HPDE6-E6E7 (cell line): ENCODE data around the gene ARHGEF19.
A peak's percentile ranks its signal among the peaks of the same experiment; 100 is the strongest.
"Not testable (repeated sequence)": the region's sequence is repeated elsewhere in the genome, so short reads cannot be mapped to it uniquely, and the experiment has no call there.

ENCODE experiments used
- DNase-seq: peaks from one replicate; pipeline ENCODE4 v3.0.0; 2011; ENCODE audit warnings: missing footprints; ENCODE audit errors: extremely low spot score

ARHGEF19 gene

DNA sequence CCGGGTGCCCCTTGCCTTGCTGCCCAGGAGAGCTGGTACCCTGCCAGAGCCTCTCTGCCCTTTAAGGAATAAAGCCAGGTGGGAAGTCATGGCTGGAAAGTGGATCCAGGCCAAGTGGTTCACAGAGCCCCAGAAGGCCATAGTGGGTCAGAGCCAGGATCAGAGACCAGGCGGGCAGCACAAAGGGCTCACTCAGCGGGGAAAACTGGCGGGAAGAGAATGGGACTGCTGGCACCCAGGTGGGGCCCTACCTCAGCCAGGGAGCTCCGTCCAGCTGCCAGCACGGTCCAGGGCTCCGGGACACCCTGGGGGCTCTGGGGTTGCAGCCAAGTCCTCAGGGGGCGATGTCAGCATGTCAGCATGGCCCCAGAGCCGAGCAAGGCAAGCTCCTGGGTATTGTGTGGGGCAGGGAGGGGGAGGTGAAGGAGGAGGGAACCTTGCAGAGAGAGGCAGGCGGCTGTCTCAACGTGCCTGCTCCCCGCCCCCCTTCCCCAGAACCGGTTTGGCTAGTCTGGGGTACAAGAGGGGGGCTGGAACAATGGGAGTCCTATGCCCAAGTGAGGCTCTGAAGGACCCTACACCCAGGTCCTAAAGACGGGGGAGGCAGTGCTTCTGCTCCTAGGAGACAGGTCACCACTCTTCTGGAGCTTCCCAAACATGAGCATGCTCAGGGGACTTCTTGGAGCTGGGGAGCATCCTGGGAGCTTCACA lies at the start of gene ARHGEF19:
TSS of gene ARHGEF19 (minus strand) at position 402 of the 711 bp plus-strand sequence. CDS start 3,598 bp downstream, outside the sequence.
- DNase-seq = no peak

DNA sequence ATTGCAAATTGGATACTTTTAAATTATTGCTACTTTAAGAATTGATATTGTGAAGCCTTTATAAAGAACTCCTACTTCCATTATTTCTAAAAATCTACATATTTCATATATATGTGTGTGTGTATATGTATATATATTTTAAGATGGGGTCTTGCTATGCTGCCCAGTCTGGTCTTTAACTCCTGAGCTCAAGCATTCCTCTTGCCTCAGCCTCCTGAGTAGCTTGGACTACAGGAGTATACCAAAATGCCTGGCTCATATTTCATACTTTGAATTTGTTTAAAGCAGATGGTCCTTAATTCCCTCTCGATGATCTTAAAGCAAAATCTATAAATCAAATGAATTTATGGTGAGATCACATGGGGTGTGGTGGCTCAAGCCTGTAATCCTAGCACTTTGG lies 49.6 kb upstream of the ARHGEF19 start:
- DNase-seq = no peak

DNA sequence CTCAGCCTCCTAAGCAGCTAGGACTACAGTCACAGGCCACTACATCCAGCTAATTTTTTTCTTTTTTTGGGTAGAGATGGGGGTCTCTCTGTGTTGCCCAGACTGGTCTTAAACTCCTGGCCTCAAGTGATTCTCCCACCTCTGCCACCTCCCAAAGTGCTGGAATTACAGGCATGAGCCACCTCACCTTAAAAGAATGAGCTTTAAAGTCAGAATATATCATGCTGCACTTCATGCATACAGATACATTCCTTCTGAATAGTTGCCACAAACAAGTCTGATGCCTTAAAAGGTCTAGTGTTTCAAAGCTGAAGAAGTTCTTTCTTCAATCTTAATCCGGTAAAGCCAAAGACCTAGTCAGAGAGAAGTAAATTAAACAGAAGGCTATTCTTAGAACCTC lies 48.4 kb upstream of the ARHGEF19 start:
- DNase-seq = no peak

DNA sequence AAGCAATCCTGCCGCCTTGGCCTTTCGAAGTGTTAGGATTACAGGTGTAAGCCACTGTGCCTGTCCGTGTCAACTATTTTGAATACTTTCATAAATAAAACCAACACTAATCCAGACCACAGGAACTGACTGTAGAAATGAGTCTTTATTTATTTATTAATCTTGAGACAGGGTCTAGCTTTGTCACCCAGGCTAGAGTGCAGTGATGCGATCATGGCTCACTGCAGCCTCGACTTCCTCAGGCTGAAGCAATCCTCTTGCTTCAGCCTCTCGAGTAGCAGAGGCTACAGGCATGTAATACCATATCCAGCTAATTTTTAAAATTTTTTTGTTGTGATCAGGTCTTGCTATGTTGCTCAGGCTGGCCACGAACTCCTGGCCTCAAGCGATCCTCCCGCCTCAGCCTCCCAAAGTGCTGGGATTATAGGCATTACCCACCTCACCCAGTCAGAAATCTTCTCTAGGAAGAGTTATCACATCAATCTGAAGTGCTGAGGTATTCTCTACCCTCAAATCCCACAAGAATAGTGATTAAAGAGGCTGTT lies 46.2 kb upstream of the ARHGEF19 start:
- no peak for DNase-seq

DNA sequence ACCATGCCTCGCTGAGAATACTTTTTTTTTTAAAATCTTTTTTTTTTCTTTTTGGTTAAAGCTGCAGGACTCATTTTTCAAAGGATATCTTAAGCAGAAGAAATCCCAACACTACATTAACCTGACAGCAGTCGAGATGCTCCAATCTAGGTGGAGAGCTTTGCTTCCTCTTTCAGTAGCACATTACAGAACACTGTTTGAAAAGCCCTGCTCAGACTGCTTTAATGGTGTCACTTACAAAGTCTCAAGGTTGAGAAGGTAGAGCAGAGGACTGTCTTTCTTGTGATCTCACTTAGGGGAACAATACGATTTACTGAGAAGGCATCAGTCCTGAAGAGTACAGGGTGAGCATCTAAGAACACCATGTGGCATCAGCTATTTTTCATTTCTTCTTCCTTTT lies 45.5 kb upstream of the ARHGEF19 start:
- no peak for DNase-seq

DNA sequence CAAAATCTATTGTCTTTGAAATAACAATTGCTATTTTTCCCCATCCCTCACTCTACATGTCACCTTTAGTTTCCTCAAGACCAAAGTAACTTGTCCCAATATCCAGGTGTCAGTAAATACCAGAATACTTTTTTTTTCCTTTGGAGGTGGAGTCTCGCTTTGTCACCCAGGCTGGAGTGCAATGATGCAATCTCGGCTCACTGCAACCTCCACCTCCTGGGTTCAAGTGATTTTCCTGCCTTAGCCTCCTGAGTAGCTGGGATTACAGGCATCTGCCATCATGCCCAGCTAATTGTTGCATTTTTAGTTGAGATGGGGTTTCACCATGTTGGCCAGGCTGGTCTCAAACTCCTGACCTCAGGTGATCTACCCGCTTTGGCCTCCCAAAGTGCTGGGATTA lies 45.1 kb upstream of the ARHGEF19 start:
- not testable (repeated sequence) for DNase-seq

DNA sequence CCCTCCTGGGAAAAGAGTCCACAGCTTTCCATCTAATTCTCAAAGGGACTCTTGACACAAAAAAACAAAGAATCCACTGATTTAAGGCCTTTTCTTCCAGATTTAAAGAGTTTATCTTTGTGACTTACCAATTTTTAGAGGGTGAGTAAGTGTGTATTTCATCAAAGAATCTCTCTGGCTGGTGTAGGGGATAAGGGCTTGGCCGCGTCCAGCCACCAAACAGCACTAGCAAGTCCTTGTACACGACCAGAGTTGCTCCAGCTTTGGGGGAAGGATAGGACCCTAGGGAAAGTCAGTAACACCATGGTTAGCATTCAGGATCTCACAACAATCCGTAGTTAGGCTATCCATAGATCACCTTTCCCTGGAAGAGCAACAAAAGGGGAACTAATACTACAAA lies 44.0 kb upstream of the ARHGEF19 start:
- DNase-seq = no peak

DNA sequence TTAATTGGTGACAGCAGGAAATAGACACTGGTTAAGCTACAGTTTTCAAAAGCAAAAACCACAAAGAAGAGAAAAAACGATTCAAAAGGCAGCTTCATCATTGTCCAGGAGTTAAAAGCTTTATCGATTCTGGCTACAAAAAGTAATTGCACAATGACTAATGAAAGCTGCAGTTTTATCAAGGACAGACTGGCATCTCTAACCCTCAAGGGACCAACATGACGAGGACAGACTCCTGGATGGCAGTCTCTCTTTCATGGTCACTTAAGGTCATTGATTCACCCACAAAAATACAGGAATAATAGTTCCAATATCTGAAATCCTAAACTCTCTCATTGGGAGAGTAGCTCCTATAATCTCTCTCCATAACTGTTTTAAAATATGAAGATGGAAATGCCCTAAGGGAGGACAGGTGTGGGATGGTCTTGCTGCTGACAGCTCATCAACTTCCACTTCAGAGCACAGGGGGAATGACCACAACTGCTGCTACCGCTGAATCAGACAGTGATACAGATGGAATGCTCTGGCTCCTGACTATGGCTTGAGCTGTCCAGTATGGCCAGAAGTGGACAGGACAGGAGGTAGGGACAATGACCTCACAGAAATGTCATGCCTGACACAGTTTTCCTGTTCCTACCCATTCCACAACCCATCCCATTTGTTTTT lies 41.9 kb upstream of the ARHGEF19 start:
- no peak for DNase-seq

DNA sequence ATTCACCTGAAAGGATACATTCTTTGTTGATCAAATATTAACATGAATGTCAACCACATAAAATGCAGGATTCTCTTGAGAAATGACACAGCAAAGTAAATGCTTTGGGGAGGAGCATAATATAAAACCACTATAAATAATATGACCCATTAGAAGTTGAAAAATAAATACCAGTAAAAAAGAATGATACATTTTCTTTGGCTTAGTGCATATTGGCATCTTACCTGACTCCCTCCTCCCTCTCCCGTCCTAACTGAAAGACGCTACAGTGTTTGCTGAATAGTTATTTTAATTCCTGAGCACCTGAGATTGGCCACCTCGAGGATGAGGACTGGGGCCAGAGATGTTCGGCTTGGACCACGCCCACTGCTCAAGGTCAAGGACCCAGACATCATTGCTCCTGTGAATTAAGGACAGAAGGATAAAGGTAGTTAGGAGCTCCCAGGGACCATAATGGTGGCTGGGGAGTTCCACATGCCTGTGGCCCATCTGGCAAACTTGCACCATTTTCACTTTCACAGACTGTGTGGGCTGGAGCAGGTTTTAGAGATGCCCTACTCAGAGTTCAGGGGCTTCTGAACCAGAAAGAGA lies 41.0 kb upstream of the ARHGEF19 start:
- DNase-seq = no peak

DNA sequence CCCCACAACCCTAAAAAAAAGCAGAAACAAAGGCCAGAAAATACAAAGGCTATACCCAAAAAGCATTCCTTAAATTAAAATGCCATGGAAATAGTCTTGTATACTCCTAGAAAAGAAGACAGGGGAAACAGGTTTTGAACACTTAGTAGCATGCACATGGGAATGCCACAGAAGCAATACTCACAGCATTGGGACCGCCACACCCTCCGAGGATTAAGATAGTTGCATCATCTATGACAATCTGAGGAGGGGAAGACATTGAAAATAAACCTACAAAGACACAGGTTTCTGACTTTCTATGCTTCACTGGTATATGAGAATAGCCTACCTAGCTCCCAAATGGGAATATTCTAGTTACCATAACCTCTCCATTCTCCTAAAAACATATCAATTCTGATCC lies 40.5 kb upstream of the ARHGEF19 start:
- DNase-seq = no peak

DNA sequence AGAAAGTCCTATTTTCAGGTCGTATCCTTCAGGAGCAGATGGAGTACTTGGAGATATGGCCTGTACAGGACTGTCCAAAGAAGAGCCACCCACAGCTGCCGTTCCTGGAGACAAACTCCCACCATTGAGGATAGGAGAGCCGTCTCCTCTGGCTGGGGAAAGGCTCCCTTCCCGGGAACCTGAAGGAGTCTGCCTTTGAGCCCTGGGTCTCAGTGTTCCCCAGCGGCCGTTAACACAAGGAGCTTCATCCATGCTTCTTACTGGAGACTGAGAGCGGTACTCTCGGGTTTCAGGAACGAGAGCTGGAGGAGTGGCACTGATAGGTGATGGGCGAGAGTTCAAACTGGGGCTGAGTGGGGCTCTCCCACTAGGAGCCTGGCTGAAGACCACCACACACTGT lies 38.9 kb upstream of the ARHGEF19 start:
- no peak for DNase-seq

DNA sequence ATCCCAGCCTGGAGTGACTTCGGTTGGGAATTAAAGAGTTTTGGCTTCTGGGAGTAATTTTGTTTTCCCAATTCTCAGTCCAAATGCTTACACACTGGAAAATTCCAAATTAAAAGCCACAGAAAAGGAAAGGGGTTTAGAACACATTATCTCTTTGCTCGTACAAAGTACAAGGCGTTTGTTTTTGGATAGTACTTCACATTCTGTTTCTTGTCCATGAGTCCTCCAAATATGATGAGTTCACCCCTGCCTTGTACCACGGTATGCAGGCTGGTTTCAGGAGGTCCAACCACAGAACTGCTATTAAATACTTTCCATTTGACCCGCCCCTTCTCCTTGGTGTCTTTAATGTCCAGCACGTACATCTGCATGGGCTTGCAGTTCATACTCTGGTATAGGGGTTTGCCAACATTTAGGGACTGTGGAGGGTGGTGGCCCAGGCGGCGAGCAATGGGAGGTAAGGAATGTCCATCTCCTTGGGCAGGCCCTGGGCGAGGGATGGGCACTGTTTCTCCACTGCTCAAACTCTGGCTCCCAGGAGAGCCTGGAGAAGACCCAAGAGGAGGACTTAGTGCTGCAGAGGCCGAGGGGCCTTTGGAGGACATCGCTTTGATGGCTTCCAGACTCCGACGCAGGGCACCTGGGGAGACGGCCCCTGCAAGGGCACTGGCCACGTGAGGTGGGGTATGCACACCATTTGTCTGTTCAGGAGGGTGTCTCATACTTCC lies 38.2 kb upstream of the ARHGEF19 start:
- DNase-seq = no peak

DNA sequence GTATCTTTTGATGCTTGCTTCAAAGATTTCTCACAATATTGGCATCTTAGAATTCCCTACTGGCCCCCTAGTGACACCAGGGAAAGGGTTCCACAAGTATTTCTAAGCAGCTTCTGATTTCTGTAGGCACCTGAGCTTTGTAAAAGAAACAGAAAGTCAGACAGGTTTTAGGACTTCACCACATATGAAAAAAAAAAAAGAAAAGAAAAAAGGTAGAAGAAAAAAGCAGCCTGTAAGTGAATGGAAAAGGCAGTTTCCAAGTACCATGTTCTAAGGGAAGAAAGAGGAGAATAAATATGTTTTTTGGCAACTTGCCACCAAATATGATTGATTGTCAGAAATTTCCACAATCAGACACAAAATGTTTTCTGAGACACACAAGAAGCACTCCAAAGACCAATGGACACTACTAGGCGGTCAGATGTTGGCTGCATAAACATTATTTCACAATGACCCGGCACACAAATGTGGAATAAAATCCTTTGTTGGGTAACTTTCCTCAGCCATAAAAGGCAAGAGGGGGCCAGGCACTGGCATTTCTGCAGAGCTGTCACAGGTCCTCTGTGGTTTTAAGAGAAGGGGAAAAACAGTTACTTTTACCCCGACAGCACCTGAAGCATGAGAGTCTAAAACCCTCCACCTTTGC lies 37.3 kb upstream of the ARHGEF19 start:
- no peak for DNase-seq

DNA sequence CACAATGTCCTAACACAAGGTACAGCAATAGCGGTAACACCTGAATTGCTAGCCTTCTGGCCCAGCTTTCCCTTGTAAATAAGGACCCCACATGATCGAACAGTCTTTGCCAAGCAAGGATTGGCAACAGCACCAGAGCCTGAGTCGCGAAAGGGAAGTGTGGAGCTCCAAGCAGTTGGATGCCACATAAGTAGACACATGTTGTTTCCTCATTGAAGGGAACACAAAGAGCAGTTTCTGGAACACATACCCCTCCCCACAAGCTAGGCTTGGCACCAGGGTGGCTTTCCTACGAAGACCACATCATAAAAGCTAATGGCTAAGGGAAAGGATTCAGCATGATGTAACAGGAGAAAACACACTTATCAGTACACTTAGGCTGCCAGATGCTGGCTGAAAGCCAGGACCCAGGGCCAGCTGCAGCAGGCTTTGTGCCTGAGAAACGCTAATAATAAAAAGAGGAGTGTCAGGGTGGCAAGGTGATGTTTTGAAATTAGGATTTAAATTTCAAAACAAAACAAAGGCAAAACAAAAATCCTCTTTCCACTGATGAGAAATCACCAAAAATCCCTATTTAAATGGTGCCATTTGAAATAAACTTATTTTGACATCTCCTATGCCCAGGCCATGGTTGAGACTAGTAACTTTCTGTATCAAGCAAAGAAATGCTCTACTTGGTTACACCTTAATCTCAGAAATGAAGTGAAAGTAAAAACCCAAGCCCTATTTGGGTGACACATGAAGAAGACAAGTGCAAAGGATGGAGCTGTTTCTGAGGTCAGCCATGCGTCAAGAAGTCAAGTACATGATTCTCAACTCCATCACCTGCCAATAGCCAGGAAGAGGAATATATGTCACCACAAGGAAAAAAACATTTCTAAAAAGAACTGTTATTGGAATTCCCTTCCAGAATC lies 36.4 kb upstream of the ARHGEF19 start:
- DNase-seq = peak; percentile 37

DNA sequence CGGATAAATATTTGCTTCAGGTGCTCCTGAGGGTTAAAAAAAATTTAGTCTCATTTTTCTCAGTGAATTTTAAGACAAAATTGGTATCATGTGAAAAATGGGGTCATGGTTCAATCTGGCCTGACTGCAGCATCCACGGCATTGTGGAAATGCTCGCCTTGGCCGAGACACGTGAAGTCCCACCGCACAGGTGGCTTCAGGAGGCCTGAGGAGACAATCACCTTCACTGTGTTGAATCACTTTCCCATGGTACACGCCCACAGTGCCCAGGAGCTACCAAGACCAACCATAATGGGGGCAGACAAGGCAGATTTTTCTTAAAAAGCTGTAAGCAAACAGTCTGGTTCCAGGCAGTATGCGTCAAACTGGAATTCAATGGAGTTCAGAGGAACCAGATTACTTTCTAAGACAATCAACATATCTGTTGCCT lies 35.6 kb upstream of the ARHGEF19 start:
- no peak for DNase-seq

DNA sequence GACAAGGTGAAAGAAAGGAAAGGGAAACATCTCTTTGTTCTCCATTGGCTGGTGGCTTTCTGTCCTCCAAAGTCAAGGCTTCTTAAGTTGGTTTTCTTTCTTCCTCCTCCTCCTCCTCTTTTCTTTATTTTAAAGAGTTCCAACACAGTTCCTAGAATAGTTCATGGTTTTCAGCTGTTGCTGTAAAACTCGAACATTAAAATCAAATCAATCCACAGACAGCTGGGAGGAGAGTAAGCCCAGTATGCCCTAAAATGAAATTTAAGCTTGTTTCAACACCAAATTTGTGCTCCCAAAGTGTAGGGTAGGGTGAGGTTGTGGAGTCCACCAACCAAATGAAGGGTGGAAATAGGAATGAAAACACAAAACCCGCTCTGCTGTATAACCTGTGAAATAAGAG lies 35.0 kb upstream of the ARHGEF19 start:
- DNase-seq = no peak

DNA sequence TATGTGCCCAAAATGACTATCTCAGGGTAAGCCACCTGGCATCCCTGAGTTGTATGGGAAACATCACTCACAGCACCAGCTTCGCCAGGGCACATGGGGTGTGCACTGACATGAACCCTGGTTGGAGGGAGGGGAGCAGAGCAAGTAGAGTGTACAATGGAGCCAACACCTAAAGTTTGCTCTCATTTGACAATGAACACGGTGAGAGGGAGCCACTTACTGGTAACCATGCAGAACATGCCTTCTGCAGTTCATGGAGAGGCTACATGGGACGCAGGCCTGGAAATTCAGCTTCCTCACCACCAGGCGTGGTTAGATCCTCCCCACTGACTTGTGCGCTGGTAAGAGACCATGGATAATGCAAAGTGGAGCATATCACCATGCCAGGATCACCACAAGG lies 34.5 kb upstream of the ARHGEF19 start:
- no peak for DNase-seq

DNA sequence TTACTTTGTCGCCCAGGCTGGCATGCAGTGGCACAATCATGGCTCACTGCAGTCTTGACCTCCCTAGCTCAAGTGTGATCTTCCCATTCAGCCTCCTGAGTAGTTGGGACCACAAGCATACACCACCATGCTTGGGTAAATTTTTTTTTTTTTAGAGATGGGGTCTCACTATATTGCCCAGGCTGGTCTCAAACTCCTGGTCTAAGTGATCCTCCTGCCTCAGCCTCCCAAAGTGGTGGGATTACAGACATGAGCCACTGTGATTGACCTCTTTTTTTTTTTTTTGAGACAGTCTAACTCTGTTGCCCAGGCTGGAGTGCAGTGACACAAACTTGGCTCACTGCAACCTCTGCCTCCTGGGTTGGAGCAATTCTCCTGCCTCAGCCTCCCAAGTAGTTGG lies 33.8 kb upstream of the ARHGEF19 start:
- DNase-seq = not testable (repeated sequence)

DNA sequence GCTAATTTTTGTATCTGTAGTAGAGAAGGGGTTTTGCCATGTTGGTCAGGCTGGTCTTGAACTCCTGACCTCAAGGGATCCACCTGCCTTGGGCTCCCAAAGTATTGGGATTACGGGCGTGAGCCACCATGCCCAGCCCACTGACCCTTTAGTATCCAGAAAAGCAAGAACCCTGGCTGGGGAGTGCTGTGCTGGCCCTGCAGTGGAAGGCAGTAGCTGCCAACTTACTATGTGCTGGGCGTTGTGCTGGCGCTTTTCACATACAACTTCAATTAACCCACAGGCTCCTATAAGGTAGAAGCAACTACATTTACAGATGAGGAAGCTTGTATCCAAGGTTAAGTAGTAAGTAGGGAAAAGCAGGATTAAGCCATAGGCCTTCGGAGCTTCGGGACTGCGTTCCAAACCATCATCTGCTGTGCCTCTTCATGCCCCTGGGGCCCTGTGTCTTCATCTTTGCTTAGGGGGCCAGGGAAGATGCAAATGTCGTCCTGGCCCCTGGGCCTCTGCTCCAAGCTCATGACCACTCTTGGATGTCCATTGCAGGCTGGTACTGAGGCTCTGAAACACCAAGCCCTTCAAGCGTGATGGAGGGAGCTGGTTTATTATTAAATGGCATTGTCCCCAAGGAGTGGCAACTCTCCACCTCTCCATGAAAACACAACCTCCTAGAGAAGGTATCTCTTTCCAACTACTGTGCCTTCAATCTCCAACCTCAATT lies 33.2 kb upstream of the ARHGEF19 start:
- DNase-seq = no peak
